ENCODE measurements around the gene GPC3.

GPC3 gene

DNA sequence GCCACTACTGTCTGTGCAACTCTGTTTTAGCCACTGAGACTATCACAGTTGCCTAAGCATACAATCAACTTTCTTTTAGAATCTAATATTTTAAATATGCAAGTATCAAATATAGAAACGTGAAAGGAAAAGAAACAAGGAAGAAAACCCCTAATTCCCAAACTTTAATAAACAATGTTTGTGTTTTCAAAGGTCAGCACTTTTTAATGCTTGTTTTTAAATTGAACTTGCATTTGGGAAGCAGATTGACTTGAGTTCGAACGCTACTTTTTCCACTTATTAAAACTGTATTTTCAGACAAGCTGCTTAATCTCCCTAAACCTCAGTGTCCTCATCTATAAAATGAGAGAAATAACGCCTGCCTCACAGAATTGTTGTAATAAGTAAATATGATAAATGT is 384.3 kb downstream of the GPC3 start:
- DNase-seq (ENCODE audit: low read depth, low spot score): no peak

DNA sequence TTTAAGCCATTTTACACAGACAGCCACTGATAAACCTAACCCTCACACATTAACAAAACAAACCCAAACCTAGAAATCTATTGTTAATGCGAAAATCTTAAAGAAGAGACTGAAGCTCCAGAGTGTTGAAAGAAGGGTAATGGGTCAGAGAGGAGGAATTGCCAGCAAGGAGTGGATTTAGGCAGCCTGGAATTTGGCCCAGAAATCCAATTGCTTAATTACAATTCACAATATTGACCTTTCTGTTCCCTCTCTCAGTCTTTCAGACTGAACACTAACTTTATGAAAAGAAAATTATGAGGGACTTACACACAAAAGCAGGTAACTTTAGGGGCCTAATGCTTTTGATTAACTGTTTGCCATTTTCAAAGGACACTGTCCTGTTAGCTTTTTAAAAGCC is 384.9 kb downstream of the GPC3 start:
- DNase-seq (ENCODE audit: low read depth, low spot score): no peak

DNA sequence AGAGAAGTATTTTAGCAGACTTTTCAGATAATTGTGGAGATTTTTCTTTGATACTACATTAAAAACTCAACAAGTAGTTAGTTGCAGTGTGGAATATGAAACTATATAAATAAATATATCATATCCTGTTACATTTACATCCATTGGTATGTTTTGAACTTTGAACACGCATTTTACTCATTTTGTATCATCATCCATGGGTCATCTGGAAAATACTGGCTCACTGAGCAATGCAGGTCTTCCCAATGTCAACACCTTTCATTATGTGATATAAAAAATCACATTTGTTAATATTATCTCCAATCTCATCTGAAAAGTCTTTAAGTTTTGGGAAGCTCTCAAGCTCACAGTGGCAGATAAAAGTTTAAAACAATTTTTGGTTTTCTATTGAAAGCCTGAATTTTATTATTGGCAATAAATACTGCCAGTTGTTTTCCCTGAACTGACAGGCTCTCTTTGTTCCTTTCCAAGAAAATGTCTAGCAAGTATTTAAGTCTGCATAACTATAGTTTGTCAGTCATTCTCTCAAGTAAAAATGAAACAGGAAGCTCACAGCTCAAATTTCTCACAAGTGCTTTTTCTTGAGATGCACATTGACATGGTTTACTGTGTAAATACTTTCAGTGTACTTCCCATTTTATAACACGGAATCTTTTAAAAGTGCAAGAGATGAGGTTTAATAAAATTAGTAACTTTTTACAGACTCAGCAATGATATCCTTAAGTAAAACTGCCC is 386.6 kb downstream of the GPC3 start:
- DNase-seq (ENCODE audit: low read depth, low spot score): no peak

DNA sequence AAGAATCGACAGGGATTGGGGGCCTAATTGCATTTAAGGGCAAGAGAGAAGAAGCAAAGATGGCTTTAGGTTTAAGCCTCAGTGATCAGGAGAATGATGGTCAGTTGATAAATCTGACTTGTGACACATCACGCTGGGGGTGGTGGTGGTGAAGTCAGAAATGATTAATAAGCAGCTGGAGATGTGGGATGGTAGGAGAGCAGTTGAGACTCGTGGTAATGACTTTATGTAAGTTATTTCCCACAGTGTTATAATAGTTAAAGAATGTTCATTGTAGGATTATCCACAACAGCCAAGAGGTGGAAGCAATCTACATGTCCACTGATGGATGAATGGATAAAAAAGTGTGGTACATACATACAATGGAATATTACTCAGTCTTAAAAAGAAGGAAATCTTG is 391.2 kb downstream of the GPC3 start:
- DNase-seq (ENCODE audit: low read depth, low spot score): no peak

DNA sequence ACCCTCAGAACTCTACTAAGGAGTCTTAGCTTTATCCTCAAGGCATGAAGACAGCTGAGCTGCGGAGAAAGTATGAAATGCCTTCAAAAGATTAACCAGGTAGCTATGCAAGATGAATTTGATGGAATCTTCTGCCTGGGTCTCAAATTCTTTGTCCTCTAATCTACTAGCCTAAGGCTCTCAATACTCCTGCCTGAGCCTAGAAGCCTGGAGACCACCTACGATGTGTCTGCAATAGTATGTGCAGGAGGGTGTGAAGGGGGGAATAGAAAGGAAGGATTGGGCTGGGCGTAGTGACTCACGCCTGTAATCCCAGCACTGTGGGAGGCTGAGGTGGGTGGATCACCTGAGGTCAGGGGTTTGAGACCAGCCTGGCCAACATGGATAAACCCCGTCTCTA is 391.9 kb downstream of the GPC3 start:
- no peak for DNase-seq (ENCODE audit: low read depth, low spot score)

DNA sequence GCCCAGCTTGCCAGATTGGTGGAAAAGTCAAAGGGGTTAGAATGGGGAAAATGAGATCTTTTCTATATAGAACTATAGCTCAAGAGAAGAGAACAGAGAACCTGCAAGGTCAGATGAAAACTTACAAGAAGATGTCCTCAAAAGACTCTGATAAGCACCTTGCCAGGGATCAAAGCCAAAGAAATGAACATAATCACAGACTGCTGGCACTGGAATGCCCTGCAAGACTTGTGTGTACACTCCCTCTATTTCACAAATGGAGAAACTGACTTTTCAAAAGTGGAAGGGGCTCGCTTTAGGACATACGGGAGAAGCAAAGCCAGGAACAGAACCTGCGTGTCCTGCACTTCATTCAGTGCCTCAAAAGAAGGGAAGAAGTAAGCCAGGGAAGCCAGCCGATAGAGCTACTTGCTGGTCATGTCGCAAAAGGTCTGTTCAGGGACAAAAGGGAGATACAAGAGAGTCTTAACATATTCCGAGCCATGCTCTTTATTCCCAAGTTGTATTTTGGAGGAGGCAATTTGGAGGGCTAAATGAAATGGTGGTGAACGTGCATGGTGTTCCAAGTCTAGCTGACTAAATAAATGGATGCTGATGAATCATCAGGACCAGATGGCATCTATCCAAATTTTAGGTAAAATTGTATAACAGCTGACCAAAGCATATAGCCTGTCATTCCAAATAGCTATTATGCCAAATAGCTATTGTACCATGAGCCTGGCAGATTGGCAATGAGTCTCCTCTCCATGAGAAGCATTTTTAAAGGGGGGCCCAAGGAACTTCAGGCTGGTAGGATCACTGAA is 394.5 kb downstream of the GPC3 start:
- DNase-seq (ENCODE audit: low read depth, low spot score): no peak

DNA sequence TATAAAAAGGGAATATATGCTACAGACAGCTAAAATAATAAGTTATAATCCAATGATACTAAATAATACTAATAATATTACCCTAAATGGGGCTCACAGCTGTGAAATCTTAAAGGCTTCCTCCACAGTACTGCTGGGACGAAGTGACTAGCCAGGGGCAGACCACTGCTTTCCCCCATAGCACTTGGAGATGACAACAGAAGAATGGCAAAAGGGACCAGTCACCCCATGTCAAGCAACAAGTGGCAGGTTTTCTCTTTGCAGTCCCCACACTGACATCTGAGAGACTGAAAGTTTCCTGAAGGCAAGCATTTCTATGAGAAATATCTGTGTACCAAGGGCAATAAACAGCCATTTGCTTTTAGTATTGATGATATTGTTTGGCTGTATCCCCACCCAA is 396.6 kb downstream of the GPC3 start:
- no peak for DNase-seq (ENCODE audit: low read depth, low spot score)

DNA sequence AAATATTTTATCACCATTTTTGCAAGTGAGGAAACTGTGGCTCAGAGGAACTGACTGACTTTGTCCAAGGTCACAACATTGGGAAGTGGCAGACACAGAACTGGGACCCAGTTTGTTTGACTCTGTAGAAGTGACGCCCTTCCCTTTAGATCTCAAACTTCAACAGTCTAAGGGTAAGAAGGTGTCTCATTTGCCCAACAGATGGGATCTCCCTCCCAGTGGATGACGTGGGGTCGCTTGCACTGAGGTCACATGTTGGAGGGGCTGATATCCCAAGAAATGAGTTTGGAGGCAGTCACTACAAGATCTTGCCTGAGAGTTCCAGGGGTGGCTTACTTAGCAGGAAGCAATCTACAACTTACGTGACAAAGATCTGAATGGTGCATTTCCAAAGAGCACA is 397.6 kb downstream of the GPC3 start:
- DNase-seq (ENCODE audit: low read depth, low spot score): no peak

DNA sequence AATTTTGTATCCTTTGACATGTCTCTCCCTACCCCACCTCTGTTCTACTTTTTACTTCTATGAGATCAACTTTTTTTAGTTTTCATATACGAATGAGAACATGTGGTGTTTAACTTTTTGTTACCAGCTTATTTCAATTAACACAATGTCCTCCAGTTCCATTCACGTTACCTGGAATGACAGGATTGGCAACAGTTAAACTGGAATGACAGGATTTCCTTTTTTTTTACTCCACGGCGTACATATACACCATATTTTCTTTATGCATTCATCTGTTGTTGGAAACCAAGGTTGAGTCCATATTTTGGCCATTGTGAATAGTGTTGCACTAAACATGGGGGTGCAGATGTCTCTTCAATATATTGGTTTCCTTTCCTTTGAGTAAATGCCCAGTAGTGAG is 398.3 kb downstream of the GPC3 start:
- DNase-seq (ENCODE audit: low read depth, low spot score): no peak

DNA sequence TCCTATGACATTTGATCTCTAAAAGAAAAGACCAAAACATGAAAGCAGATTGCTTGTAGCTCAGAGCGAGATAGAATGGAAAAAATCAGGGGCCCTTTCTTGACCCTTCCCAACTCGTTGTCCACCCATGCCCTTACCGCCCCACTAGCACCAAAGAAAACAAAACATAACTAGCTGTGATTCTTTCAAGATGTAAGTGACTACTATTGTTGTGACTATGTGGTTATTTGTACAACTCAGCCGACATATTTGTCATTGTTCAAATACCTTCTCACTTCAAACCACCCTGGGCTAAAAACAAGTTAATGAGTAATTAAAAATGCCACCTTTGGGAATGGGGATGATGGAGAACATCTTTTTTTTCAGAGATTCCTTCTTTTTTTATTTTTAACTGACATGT is 399.0 kb downstream of the GPC3 start:
- DNase-seq (ENCODE audit: low read depth, low spot score): no peak

DNA sequence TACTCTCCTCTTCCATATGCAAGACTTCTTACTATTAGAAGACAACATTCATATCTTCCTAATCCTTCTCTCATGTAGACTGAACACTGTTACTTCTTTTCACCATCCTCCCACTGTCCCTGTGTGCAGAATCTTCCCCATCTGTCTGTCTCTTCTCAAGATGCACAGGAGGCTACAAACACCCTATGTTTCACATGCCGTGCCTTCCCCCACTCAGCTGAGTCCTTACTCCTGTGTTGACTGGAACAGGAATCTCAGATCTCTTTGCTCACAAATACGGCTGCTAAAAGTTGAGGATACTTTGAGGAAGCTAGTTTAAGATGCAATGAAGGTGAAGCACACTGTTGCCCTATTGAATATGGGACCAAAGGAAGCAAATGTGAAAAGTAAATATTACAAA is 401.6 kb downstream of the GPC3 start:
- DNase-seq (ENCODE audit: low read depth, low spot score): no peak

DNA sequence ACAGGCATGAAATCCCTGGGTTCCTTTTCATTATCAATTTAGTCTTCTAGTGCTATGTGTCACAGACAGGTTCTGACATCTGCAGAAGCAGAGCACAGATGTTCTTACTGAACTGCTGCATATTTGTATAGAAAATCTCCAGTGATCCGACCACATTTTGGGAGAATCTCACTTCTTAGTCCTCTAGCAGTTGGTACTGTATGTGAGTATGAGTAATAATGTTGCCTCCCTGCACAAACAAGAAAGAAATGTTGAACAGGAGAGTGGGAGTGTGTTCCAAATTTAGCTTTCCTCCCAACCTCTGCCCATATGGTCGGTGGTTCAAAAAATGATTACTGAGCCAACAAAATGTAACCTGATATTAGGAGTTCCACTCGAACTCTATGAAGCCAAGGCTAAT is 404.8 kb downstream of the GPC3 start:
- DNase-seq (ENCODE audit: low read depth, low spot score): no peak

DNA sequence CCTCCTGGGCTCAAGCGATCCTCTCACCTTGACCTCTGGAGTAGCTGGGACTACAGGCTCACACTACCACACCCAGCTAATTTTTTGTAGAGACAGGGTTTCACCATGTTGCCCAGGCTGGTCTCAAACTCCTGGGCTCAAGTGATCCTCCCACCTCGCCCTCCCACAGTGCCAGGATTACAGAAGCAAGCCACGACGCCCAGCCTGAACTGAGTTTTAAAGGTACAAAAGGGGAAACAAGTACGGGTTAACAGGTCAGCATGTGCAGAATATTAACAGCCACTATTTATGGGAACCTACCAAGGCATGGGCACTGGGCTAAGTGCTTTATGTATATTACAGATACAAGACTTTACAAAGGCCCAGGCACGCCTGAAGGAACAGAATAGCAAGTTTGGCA is 405.8 kb downstream of the GPC3 start:
- DNase-seq (ENCODE audit: low read depth, low spot score): no peak

DNA sequence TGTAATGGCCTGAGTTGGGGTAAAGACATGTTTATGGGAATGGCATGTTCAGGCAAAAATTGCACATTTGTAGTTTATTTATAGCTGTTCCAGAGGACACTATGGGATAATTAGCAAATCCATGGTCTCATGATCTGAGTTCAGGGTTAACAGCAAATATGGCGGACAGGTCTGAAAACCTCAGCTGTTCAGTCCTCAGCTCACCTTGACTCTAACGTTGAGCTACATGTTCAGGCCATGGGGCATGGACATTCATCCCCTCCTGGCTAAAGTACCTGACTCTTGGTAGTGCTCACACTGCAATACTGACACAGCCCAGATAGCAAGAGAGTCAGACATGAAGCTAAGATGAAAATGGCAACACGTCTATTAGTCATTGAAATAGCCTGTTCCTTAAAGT is 408.5 kb downstream of the GPC3 start:
- no peak for DNase-seq (ENCODE audit: low read depth, low spot score)

DNA sequence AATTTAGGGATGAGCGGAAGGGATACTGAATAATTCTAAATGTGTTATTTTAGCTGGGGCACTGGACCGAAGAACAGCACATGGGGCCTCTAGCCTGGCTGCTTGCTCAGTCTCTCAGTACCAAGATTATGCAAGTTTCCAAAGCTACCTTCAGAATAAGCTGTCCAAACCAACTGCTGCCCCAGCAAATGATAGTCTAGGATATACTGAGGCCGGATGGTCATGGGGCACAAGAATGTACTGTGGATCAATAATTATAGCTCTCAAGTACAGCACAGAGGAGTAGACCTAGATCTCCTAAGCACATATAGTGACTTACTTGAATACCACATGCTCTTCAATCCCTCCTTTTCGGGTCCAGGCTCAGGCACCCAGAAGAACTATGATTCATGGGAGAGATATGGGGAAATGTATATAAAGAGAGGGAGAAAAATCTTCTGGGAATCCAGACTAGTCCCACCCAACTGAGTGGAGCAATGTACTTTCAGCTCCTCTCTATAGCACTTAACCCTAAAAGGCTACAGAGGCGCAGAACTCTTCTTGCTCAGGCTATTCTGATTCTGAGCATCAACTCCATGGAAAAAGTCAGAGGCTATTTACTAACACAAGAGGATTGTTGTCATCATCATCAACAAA is 409.8 kb downstream of the GPC3 start:
- no peak for DNase-seq (ENCODE audit: low read depth, low spot score)

DNA sequence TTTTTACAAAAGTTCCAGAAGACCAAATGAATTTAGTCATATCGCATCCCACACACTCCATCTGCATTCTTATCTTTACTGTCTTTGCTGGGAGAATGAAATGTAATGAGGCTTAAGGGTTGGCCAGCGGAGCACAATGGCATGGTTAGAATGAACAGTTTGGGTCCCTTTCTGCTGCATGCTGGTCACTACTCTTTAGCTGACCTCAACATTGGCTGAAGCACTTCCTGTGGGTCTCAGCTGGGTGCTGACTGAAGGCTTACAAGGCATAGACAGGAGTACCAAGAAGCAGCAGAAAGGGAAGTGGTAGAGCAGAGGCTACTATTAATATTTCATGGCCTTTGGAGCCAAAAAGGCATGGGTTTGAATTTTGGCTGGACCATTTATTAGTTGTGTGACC is 410.7 kb downstream of the GPC3 start:
- DNase-seq (ENCODE audit: low read depth, low spot score): no peak

DNA sequence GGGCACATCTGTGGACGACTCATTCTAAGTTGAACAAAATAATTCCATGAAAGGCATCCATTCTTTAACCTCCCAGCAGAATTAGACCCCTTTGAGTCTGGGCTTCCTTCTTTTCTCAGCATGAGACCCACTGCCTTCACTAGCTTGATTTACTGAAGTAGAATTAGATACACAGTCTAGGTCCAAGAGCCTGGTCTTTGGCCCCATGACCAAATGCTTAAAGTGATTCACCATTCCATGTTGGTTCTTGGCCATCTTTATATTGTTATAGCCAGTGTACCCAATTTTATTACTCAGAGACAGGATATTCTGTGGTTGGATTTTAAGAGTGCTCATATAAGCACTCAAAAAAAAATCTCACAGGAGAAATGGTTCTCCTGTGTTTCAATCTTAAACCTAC is 414.8 kb downstream of the GPC3 start:
- no peak for DNase-seq (ENCODE audit: low read depth, low spot score)

DNA sequence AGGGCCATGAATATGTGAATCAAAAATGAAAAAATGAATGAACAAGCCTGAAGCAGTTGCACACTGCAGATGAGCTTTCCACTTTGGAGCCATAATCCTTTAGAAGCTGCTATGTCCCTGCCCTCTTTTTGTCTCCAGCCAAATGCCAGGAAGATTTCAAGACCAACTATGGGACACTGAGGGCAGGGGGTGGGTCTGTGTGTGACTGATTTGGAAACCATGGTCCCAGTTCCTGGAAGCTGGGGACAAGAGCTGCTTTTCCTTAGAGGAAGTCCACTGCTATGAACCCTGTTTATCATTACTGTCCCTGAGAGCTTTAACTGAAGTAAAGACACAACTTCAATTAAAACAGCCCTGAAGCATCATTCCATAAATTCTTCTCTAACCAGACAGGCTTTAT is 416.2 kb downstream of the GPC3 start:
- DNase-seq (ENCODE audit: low read depth, low spot score): no peak

DNA sequence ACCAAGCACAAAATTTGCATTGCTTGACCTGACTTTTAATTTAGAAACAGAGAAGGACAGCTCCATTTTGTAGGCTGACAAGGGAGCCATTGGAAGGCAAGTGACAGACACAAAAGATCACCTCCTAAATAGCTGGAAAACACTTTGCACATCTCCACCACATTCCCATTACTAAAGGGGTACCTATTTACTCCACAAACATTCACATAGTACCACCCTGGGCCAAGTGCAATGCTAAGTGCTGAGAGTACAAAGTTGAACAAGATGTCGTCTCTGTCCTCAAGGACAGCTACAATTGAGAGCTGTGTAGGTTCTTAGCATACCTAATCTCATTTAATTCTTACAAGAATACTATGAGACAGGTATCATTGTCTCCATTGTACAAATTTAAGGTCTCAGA is 417.3 kb downstream of the GPC3 start:
- DNase-seq (ENCODE audit: low read depth, low spot score): no peak

DNA sequence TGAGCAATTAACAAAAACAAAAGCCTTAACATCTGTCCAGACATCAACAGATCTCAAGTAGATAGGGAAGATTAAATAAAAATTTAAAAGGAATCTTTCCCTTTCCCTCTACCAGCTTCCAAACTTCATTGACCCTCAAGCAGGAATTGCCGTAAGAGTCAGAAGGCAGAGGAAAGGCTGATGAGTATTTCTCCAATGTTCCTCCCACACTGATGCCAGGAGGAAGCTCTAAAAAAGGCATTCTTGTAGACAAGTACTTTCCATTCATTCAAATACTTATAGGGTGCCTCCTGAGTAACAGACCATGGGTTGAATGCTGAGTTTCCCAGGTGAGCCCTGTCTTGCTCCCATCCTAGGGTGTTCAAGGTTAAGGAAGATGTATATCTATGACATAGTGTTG is 418.5 kb downstream of the GPC3 start:
- no peak for DNase-seq (ENCODE audit: low read depth, low spot score)

DNA sequence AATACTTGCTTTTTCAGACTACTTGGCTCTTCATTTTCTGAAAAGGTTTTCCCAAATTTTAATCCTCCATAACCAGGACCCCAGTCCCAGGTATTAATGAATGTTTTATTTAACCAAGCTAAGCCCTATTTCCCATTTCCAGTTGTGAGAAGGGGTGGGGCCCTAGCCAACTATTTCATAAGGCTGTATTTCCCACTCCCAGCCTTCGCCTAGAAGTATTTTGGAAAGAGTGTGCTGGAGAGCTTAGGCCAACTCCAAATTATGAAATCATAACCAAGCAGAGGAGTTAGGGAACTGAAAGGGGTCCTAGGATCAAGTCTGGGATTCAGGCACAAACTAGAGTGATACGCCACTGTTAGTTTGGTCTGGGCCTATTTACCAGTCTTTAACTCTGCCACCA is 421.7 kb downstream of the GPC3 start:
- no peak for DNase-seq (ENCODE audit: low read depth, low spot score)

DNA sequence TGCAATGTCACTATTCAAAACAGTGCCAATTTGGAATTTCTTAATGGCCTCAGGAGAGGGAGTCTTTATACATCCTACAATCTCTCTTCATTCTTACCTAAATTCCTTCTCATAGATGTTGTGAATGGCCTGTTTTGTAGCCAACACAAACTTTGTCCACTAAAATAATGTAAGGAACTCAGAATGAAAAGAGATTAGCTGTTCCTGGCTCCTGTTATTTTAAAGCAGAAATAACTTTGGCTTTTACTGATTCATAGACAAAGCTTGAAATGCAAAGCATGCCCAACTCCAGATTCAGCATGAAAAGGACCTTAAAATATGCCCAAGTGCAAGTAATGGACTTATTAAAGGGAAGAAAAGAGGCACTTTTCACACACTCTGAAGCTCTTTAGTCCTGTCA is 424.1 kb downstream of the GPC3 start:
- no peak for DNase-seq (ENCODE audit: low read depth, low spot score)

DNA sequence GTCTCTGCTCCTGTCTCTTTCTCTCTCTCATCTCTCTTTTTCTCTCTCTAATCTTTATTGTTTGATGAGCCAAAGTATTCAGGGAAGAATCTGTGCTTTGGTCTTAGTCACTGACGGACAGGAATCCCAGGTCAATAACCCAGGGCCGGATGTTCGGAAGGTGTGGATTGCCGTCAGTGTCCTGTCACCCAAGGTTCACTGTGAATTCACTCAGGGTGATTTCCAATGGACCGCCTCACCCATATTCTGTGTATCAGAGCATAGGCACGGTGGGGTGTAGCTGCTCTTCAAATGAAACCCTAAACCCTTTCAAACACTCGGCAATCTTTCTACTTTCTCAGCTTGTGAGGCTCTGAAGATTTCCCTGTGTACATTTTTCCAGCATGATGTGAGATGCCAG is 425.5 kb downstream of the GPC3 start:
- DNase-seq (ENCODE audit: low read depth, low spot score): no peak
